CD4-positive, alpha-beta memory T cell (primary cell): ENCODE results near the gene FARP2. TPM values are rescaled to one million over a fixed set of nuclear protein-coding genes. Genes with fewer than 3 reads are reported as not detected.
A peak's percentile ranks its signal among the peaks of the same experiment; 100 is the strongest.
"Not testable (repeated sequence)": the region's sequence is repeated elsewhere in the genome, so short reads cannot be mapped to it uniquely, and the experiment has no call there.

Experiments
- CTCF ChIA-PET: fragments of 350-600 bp; sonication (Branson Sonifier 250); formaldehyde crosslinking; loops from one replicate; lab custom pipeline; 2021; ENCODE audit warnings: inconsistent platforms; ENCODE audit not compliant: partially characterized antibody; lab: Charles Lee
- POLR2A ChIA-PET: fragments of 350-600 bp; sonication (Branson Sonifier 250); formaldehyde crosslinking; loops from one replicate; lab custom pipeline; 2021; ENCODE audit not compliant: partially characterized antibody; lab: Charles Lee
- DNase-seq, 5 donors: peaks; one replicate each; pipeline versions ENCODE4 v3.0.0 to v3.0.0-alpha.2; 2020 to 2022; ENCODE audit warnings: mixed read lengths in 1 of 5
- H3K27ac ChIP-seq: one replicate; pipeline ENCODE4 v1.7.0; 2013; ENCODE audit warnings: low read depth, low read length
- H3K27me3 ChIP-seq: 2 replicates; pipeline ENCODE4 v1.7.0; 2013; ENCODE audit warnings: mild to moderate bottlenecking, low read length, moderate library complexity; ENCODE audit not compliant: insufficient read depth
- H3K36me3 ChIP-seq: 2 replicates; pipeline ENCODE4 v1.7.0; 2013; ENCODE audit warnings: mild to moderate bottlenecking, low read length, moderate library complexity; ENCODE audit not compliant: insufficient read depth
- H3K4me1 ChIP-seq: 2 replicates; pipeline ENCODE4 v1.7.0; 2013; ENCODE audit warnings: mild to moderate bottlenecking, low read length, moderate library complexity; ENCODE audit not compliant: insufficient read depth
- H3K4me3 ChIP-seq, 2 donors: one replicate each; pipeline ENCODE4 v1.7.0; 2013; ENCODE audit warnings: low read length in 2 of 2, mild to moderate bottlenecking in 1 of 2
- H3K9me3 ChIP-seq, 2 donors: one replicate each; pipeline ENCODE4 v1.7.0; 2013; ENCODE audit warnings: low read length in 2 of 2, control low read depth in 1 of 2; ENCODE audit not compliant: control insufficient read depth in 1 of 2
- H3K27ac Mint-ChIP-seq, 7 donors: one replicate each; pipeline ENCODE4 v1.8.0; 2020 to 2021; ENCODE audit warnings: mixed read lengths in 7 of 7, mild to moderate bottlenecking in 6 of 7, inconsistent platforms in 3 of 7, moderate library complexity in 3 of 7
- H3K27me3 Mint-ChIP-seq, 2 donors: one replicate each; pipeline ENCODE4 v1.8.0; 2020 to 2021; ENCODE audit warnings: mixed read lengths in 2 of 2
- H3K36me3 Mint-ChIP-seq, 2 donors: one replicate each; pipeline ENCODE4 v1.8.0; 2020 to 2021; ENCODE audit warnings: mixed read lengths in 2 of 2, inconsistent platforms in 1 of 2, mild to moderate bottlenecking in 1 of 2
- H3K4me1 Mint-ChIP-seq, 4 donors: one replicate each; pipeline ENCODE4 v1.8.0; 2020 to 2021; ENCODE audit warnings: mixed read lengths in 4 of 4, mild to moderate bottlenecking in 1 of 4
- H3K4me3 Mint-ChIP-seq, 8 donors: one replicate each; pipeline ENCODE4 v1.8.0; 2020 to 2021; ENCODE audit warnings: mixed read lengths in 8 of 8, mild to moderate bottlenecking in 7 of 8, moderate library complexity in 6 of 8, inconsistent platforms in 3 of 8
- H3K9me3 Mint-ChIP-seq, 8 donors: one replicate each; pipeline ENCODE4 v1.8.0; 2020 to 2021; ENCODE audit warnings: mixed read lengths in 8 of 8, mild to moderate bottlenecking in 5 of 8, inconsistent platforms in 3 of 8, moderate library complexity in 1 of 8
- intact Hi-C: fragments of 100-400 bp; cut with micrococcal nuclease; formaldehyde crosslinking; loops from one replicate; pipeline ENCODE4 v1.15.1; 2023
- polyA plus RNA-seq, 2 donors: library from polyadenylated mRNA; unstranded; fragments of 300-500 nt; fragmentation: Illumina TruSeq; gene quantifications; one replicate each; pipeline ENCODE4 v1.2.3, GENCODE V29; 2021
- total RNA-seq, 2 experiments: library from RNA; stranded (reverse); gene quantifications; one replicate each; pipeline ENCODE4 v1.2.3, GENCODE V29; 2021

FARP2 gene
- total and polyA plus RNA-seq, 4 experiments from 2014 or later, result 3.9 to 21.8 (median 11.4) TPM

- H3K27me3 ChIP-seq, result no peaks in the 10 kb centered on the region
- H3K9me3 ChIP-seq, result no peaks in the 10 kb centered on the region
- DNase-seq, result no peak
- CTCF ChIA-PET, result interaction anchor here (0.7 to 1.3 kb wide), 2 partner anchors 61 to 582 kb away, joined by 3 read pairs; no protein-coding TSS in a partner anchor
- H3K4me3 Mint-ChIP-seq, result no peak overlapping the region
- H3K27ac ChIP-seq, result no peak overlapping the region
- no peaks in the 10 kb centered on the region for H3K9me3 Mint-ChIP-seq
- POLR2A ChIA-PET, result no interaction called here
- H3K4me1 ChIP-seq, result no peaks in the 10 kb centered on the region
- H3K27me3 Mint-ChIP-seq, result no peaks in the 10 kb centered on the region
- no peak overlapping the region for H3K27ac Mint-ChIP-seq
- H3K36me3 ChIP-seq, result peaks cover 9% of the 10 kb centered on the region
- peaks cover 20 to 23% of the 10 kb centered on the region in 2 donors for H3K36me3 Mint-ChIP-seq
- H3K4me3 ChIP-seq, result no peak overlapping the region
- intact Hi-C loops, result no loop called here
- H3K4me1 Mint-ChIP-seq, result no peaks in the 10 kb centered on the region
These were observed 76.9 kb downstream of the FARP2 start for GRCh38 chr2:241432824-241433448.

- H3K9me3 ChIP-seq, result no peaks in the 10 kb centered on the region
- CTCF ChIA-PET, result no interaction called here
- DNase-seq, result no peak
- Mint-ChIP-seq H3K9me3 (no peaks in the 10 kb centered on the region), H3K27me3 (peaks cover 2 to 12% of the 10 kb centered on the region in 2 donors), H3K36me3 (peaks cover 17 to 23% of the 10 kb centered on the region in 2 donors), H3K27ac (no peak overlapping the region), H3K4me1 (no peaks in the 10 kb centered on the region), H3K4me3 (no peak overlapping the region)
- no peak overlapping the region for H3K27ac ChIP-seq
- no peak overlapping the region for H3K4me3 ChIP-seq
- peaks cover 8% of the 10 kb centered on the region for H3K27me3 ChIP-seq
- POLR2A ChIA-PET, result no interaction called here
- H3K36me3 ChIP-seq, result peaks cover 9% of the 10 kb centered on the region
- no peaks in the 10 kb centered on the region for H3K4me1 ChIP-seq
- intact Hi-C loops, result no loop called here
These were observed 81.1 kb downstream of the FARP2 start for GRCh38 chr2:241437179-241437578.

GRCh38 chr2:241441492-241441891 lies 85.4 kb downstream of the FARP2 start:
- Mint-ChIP-seq H3K9me3 (peaks cover 0 to 2% (median 0%) of the 10 kb centered on the region in 8 donors), H3K27ac (no peak overlapping the region), H3K4me1 (peaks cover 8 to 28% (median 20%) of the 10 kb centered on the region in 4 donors), H3K36me3 (peaks cover 15% of the 10 kb centered on the region in 2 donors), H3K27me3 (peaks cover 14 to 29% of the 10 kb centered on the region in 2 donors), H3K4me3 (no peak overlapping the region)
- intact Hi-C loops, result no loop called here
- Histone ChIP-seq H3K36me3 (peaks cover 4% of the 10 kb centered on the region), H3K27me3 (peaks cover 28% of the 10 kb centered on the region), H3K9me3 (no peaks in the 10 kb centered on the region), H3K27ac (no peak overlapping the region), H3K4me3 (no peak overlapping the region), H3K4me1 (peaks cover 24% of the 10 kb centered on the region)
- POLR2A ChIA-PET, result no interaction called here
- DNase-seq, result no peak
- CTCF ChIA-PET, result no interaction called here

- intact Hi-C loops, result loop anchor here (2.0 kb wide), 1 partner anchor 65 kb away; the partner anchor contains the start of gene STK25
- ChIA-PET POLR2A (interaction anchor here (0.6 to 2.5 kb wide), 5 partner anchors 8 to 1164 kb away, joined by 3 to 7 read pairs (median 3); partner anchors contain the start of genes HDLBP, SEPTIN2 and STK25), CTCF (interaction anchor here (0.6 kb wide), 1 partner anchor 364 kb away, joined by 3 read pairs; no protein-coding TSS in a partner anchor)
- H3K36me3 ChIP-seq, result no peaks in the 10 kb centered on the region
- H3K4me1 Mint-ChIP-seq, result peaks cover 8 to 28% (median 20%) of the 10 kb centered on the region in 4 donors
- H3K9me3 Mint-ChIP-seq, result peaks cover 0 to 2% (median 0%) of the 10 kb centered on the region in 8 donors
- H3K9me3 ChIP-seq, result no peaks in the 10 kb centered on the region
- peak overlapping the region in 6 of 7 donors; percentile 2 to 90 (median 71) for H3K27ac Mint-ChIP-seq
- peaks cover 5 to 10% of the 10 kb centered on the region in 2 donors for H3K36me3 Mint-ChIP-seq
- no peak overlapping the region for H3K4me3 ChIP-seq
- peaks cover 42% of the 10 kb centered on the region for H3K27me3 ChIP-seq
- no peak overlapping the region for H3K27ac ChIP-seq
- H3K4me3 Mint-ChIP-seq, result peak overlapping the region; percentile 2 to 77 (median 44)
- H3K4me1 ChIP-seq, result peaks cover 24% of the 10 kb centered on the region
- H3K27me3 Mint-ChIP-seq, result peaks cover 20 to 39% of the 10 kb centered on the region in 2 donors
- peak; percentile 90 to 96 (median 94) for DNase-seq
These were observed 87.6 kb downstream of the FARP2 start for GRCh38 chr2:241443486-241444223.

- H3K4me1 Mint-ChIP-seq, result peaks cover 8 to 28% (median 20%) of the 10 kb centered on the region in 4 donors
- peak overlapping the region in 1 of 8 donors; percentile 49 for H3K4me3 Mint-ChIP-seq
- Histone ChIP-seq H3K4me3 (no peak overlapping the region), H3K4me1 (peaks cover 24% of the 10 kb centered on the region), H3K36me3 (no peaks in the 10 kb centered on the region), H3K27me3 (peaks cover 42% of the 10 kb centered on the region), H3K9me3 (no peaks in the 10 kb centered on the region), H3K27ac (no peak overlapping the region)
- DNase-seq, result no peak
- H3K36me3 Mint-ChIP-seq, result peaks cover 3 to 10% of the 10 kb centered on the region in 2 donors
- CTCF ChIA-PET, result no interaction called here
- POLR2A ChIA-PET, result no interaction called here
- H3K9me3 Mint-ChIP-seq, result peaks cover 0 to 2% (median 0%) of the 10 kb centered on the region in 8 donors
- H3K27ac Mint-ChIP-seq, result no peak overlapping the region
- H3K27me3 Mint-ChIP-seq, result peaks cover 20 to 38% of the 10 kb centered on the region in 2 donors
- intact Hi-C loops, result no loop called here
These were observed 89.3 kb downstream of the FARP2 start for GRCh38 chr2:241445426-241445825.

GRCh38 chr2:241450092-241450491 lies 94.0 kb downstream of the FARP2 start:
- H3K27me3 Mint-ChIP-seq, result peaks cover 17 to 21% of the 10 kb centered on the region in 2 donors
- CTCF ChIA-PET, H3K9me3 ChIP-seq, H3K27ac Mint-ChIP-seq, H3K36me3 ChIP-seq, H3K4me3 Mint-ChIP-seq, H3K4me1 ChIP-seq, POLR2A ChIA-PET, intact Hi-C loops, H3K36me3 Mint-ChIP-seq, H3K9me3 Mint-ChIP-seq, H3K27ac ChIP-seq, H3K4me3 ChIP-seq, H3K4me1 Mint-ChIP-seq, DNase-seq: not testable (repeated sequence)
- H3K27me3 ChIP-seq, result peaks cover 28% of the 10 kb centered on the region

GRCh38 chr2:241451840-241452506 lies 95.9 kb downstream of the FARP2 start:
- Mint-ChIP-seq H3K36me3 (no peaks in the 10 kb centered on the region), H3K4me3 (no peak overlapping the region), H3K9me3 (no peaks in the 10 kb centered on the region), H3K27ac (no peak overlapping the region), H3K4me1 (no peaks in the 10 kb centered on the region), H3K27me3 (peaks cover 10 to 13% of the 10 kb centered on the region in 2 donors)
- Histone ChIP-seq H3K36me3 (no peaks in the 10 kb centered on the region), H3K9me3 (no peaks in the 10 kb centered on the region), H3K27ac (no peak overlapping the region), H3K4me3 (no peak overlapping the region), H3K27me3 (peaks cover 15% of the 10 kb centered on the region), H3K4me1 (no peaks in the 10 kb centered on the region)
- intact Hi-C loops, result no loop called here
- POLR2A ChIA-PET, result no interaction called here
- no peak for DNase-seq
- CTCF ChIA-PET, result no interaction called here
